GM18868 (cell line): ENCODE data around the gene KCNJ5.

ENCODE experiments used
- ATAC-seq: cut with Tn5 transposase; IDR thresholded peaks from one replicate; pipeline ENCODE4 v1.9.1; 2021; ENCODE audit warnings: mild to moderate bottlenecking, moderate library complexity; ENCODE audit not compliant: unreplicated experiment

The KCNJ5 gene

GRCh38 chr11:128868841-128869671, 22.1 kb upstream of the KCNJ5 start:
- ATAC-seq, result no peak

GRCh38 chr11:128871168-128871610, 20.0 kb upstream of the KCNJ5 start:
- no peak for ATAC-seq

GRCh38 chr11:128872094-128872493, 19.1 kb upstream of the KCNJ5 start:
- no peak for ATAC-seq

GRCh38 chr11:128872594-128872993, 18.6 kb upstream of the KCNJ5 start:
- ATAC-seq, result no peak

- ATAC-seq, result no peak
Observed at GRCh38 chr11:128874427-128874826, 16.7 kb upstream of the KCNJ5 start.

GRCh38 chr11:128876133-128876650, 15.0 kb upstream of the KCNJ5 start:
- no peak for ATAC-seq

GRCh38 chr11:128877726-128878125, 13.4 kb upstream of the KCNJ5 start:
- ATAC-seq, result no peak

- no peak for ATAC-seq
Observed at GRCh38 chr11:128878455-128878854, 12.7 kb upstream of the KCNJ5 start.

GRCh38 chr11:128879817-128880216, 11.3 kb upstream of the KCNJ5 start:
- ATAC-seq, result no peak

GRCh38 chr11:128881221-128881620, 9.9 kb upstream of the KCNJ5 start:
- no peak for ATAC-seq

GRCh38 chr11:128882451-128882850, 8.7 kb upstream of the KCNJ5 start:
- ATAC-seq, result no peak

GRCh38 chr11:128884054-128884453, 7.1 kb upstream of the KCNJ5 start:
- no peak for ATAC-seq

GRCh38 chr11:128884703-128885338, 6.3 kb upstream of the KCNJ5 start:
- ATAC-seq, result peak; percentile 79

- peak; percentile 69 for ATAC-seq
Observed at GRCh38 chr11:128886406-128887124, 4.6 kb upstream of the KCNJ5 start.

GRCh38 chr11:128888034-128888985, 2.8 kb upstream of the KCNJ5 start:
- no peak for ATAC-seq

GRCh38 chr11:128889657-128890213, 1.4 kb upstream of the KCNJ5 start:
- no peak for ATAC-seq

- no peak for ATAC-seq
Observed at GRCh38 chr11:128890216-128890542, 977 bp upstream of the KCNJ5 start.

GRCh38 chr11:128891913-128892398, 800 bp downstream of the KCNJ5 start:
- no peak for ATAC-seq

- ATAC-seq, result no peak
Observed at GRCh38 chr11:128892866-128893565, 1.9 kb downstream of the KCNJ5 start.
